ENCODE data around the gene GHR.

Gene GHR

DNA sequence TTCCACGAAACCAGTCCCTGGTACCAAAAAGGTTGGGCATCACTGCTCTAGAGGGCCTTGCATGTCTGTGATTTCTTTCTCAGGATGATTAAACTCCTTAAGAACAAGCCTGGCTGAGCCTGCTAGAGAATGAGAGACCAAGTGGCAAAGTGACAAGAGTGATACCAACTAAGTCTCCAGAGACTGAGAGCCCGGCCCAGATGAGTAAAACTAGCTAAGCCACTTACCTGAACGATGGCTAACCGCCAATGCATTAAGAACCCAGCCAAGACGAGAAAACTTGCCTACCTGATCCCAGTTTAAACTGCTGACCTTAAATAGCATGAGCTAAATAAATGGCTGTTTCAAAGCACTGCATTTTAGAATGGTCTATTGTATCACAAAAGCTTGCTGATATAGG lies 327.8 kb downstream of the GHR start:
- Histone ChIP-seq H3K4me3 (ENCODE audit: low read length in 2 of 2) (no peak overlapping the region), H2BK120ac (ENCODE audit: low read depth, low read length) (no peak overlapping the region), H3K9ac (ENCODE audit: low read depth, low read length, poor library complexity) (no peak overlapping the region), H3K27me3 (ENCODE audit: control insufficient read depth in 3 of 3, insufficient read depth in 3 of 3, low read depth in 1 of 3, low read length in 3 of 3) (no peaks in the 10 kb centered on the region), H3K9me3 (replicated peaks in 1 of 2; ENCODE audit: control insufficient read depth in 2 of 2, insufficient read depth in 1 of 2, low read depth in 1 of 2, low read length in 2 of 2) (no peaks in the 10 kb centered on the region), H3K4me2 (ENCODE audit: insufficient read depth, low read length, poor library complexity, severe bottlenecking) (no peak overlapping the region), H3K4ac (ENCODE audit: low read length) (no peak overlapping the region), H2BK15ac (ENCODE audit: low read length) (no peak overlapping the region), H3K18ac (ENCODE audit: low read length) (no peak overlapping the region), H3K79me1 (ENCODE audit: low read depth, low read length) (no peaks in the 10 kb centered on the region), H2AFZ (ENCODE audit: low read length) (no peak overlapping the region), H2AK5ac (ENCODE audit: low read depth, low read length) (no peak overlapping the region), H3K27ac (replicated peaks; ENCODE audit: low read length) (no peak overlapping the region), H3K23ac (ENCODE audit: low read depth, low read length, poor library complexity) (no peak overlapping the region), H3K4me1 (ENCODE audit: control insufficient read depth in 2 of 2, insufficient read depth in 1 of 2, low read depth in 1 of 2, low read length in 2 of 2) (no peaks in the 10 kb centered on the region), H2BK5ac (ENCODE audit: low read length) (no peak overlapping the region), H3K14ac (ENCODE audit: low read length) (no peak overlapping the region), H4K8ac (ENCODE audit: low read depth, low read length) (no peak overlapping the region), H3K36me3 (replicated peaks in 1 of 2; ENCODE audit: control insufficient read depth in 2 of 2, insufficient read depth in 2 of 2, low read length in 2 of 2) (no peaks in the 10 kb centered on the region), H2BK12ac (ENCODE audit: low read length) (no peak overlapping the region), H4K91ac (ENCODE audit: low read depth, low read length, poor library complexity) (no peak overlapping the region)
- WGBS, 2 donors (ENCODE audit: extremely low coverage in 2 of 2, insufficient read length in 2 of 2, insufficient replicate concordance in 1 of 2) = no CpG with 5 or more reads among the region's 5 CpGs
- DNase-seq (ENCODE audit: low spot score) = no peak

GRCh38 chr5:42753099-42753498 lies 329.9 kb downstream of the GHR start:
- no peak for DNase-seq (ENCODE audit: low spot score)
- no peak overlapping the region for H2AFZ ChIP-seq (ENCODE audit: low read length)
- no peak overlapping the region for H3K4ac ChIP-seq (ENCODE audit: low read length)
- H2BK12ac ChIP-seq (ENCODE audit: low read length) = no peak overlapping the region
- no peaks in the 10 kb centered on the region for H3K79me1 ChIP-seq (ENCODE audit: low read depth, low read length)
- no peak overlapping the region for H4K8ac ChIP-seq (ENCODE audit: low read depth, low read length)
- no peak overlapping the region for H2BK5ac ChIP-seq (ENCODE audit: low read length)
- H4K91ac ChIP-seq (ENCODE audit: low read depth, low read length, poor library complexity) = no peak overlapping the region
- H3K9ac ChIP-seq (ENCODE audit: low read depth, low read length, poor library complexity) = no peak overlapping the region
- no peak overlapping the region for H3K23ac ChIP-seq (ENCODE audit: low read depth, low read length, poor library complexity)
- H3K27me3 ChIP-seq (ENCODE audit: control insufficient read depth in 3 of 3, insufficient read depth in 3 of 3, low read depth in 1 of 3, low read length in 3 of 3) = no peaks in the 10 kb centered on the region
- H3K4me1 ChIP-seq (ENCODE audit: control insufficient read depth in 2 of 2, insufficient read depth in 1 of 2, low read depth in 1 of 2, low read length in 2 of 2) = peaks cover 0 to 4% of the 10 kb centered on the region in 2 donors
- no peaks in the 10 kb centered on the region for H3K36me3 ChIP-seq (replicated peaks in 1 of 2; ENCODE audit: control insufficient read depth in 2 of 2, insufficient read depth in 2 of 2, low read length in 2 of 2)
- H2BK15ac ChIP-seq (ENCODE audit: low read length) = no peak overlapping the region
- no peak overlapping the region for H3K4me2 ChIP-seq (ENCODE audit: insufficient read depth, low read length, poor library complexity, severe bottlenecking)
- no CpG with 5 or more reads among the region's 3 CpGs for WGBS, 2 donors (ENCODE audit: extremely low coverage in 2 of 2, insufficient read length in 2 of 2, insufficient replicate concordance in 1 of 2)
- no peak overlapping the region for H2BK120ac ChIP-seq (ENCODE audit: low read depth, low read length)
- no peak overlapping the region for H3K27ac ChIP-seq (replicated peaks; ENCODE audit: low read length)
- H2AK5ac ChIP-seq (ENCODE audit: low read depth, low read length) = no peak overlapping the region
- no peak overlapping the region for H3K4me3 ChIP-seq (ENCODE audit: low read length in 2 of 2)
- H3K9me3 ChIP-seq (replicated peaks in 1 of 2; ENCODE audit: control insufficient read depth in 2 of 2, insufficient read depth in 1 of 2, low read depth in 1 of 2, low read length in 2 of 2) = no peaks in the 10 kb centered on the region
- H3K14ac ChIP-seq (ENCODE audit: low read length) = no peak overlapping the region
- H3K18ac ChIP-seq (ENCODE audit: low read length) = no peak overlapping the region

DNA sequence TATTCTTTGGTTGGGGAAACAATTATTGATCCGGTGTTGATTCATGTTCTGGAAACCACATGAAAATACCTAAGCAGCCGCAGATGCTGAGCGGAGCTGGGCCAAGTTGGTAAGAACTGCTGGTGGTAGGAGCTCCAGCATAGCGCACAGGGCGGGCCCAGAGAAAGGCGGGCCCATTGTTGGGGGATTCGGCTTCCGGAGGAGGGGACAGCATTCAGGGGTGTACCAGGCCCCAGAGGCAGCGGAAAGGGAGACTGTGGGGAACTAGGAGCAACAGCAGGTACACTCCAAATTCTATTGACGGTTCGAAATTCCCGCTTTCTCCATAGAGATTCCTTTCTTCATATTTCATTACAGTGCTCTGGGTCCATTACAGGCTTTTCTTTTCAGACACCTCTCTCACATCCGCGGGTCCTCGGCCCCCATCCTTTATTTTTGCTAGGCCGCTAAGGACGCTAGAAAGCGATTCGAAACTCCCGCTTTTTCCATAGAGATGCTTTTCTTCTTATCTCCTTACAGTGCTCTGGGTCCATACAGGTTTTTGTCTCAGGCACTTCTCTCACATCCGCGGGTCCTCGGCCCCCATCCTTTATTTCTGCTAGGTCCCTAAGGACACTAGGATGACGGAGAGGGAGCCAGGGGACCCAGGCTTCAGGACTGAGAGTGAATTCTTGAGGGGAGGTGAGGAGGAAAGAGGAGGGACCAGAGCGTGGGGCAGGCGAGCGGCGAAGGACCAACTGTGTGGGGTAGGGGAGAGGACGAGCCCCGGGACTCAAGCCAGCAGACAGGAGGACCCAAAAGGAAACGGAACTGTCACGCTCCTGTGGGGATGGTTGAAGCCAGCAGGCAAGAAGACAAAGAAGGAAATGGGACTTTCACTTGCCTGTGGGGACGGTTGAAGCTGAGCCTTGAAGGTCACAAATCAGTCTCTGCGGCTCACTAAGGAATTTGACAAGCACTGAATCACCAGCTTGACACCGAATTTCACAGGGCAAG lies 333.7 kb downstream of the GHR start, which contains the start of gene CCDC152:
TSS of gene CCDC152 (plus strand) at position 213 of the 996 bp plus-strand sequence. CDS start 2,304 bp downstream, outside the sequence.
- Histone ChIP-seq H4K91ac (ENCODE audit: low read depth, low read length, poor library complexity) (no peak within 1 kb of the TSS), H3K18ac (ENCODE audit: low read length) (peak within 1 kb of the TSS; percentile 29), H3K27ac (replicated peaks; ENCODE audit: low read length) (peak within 1 kb of the TSS; percentile 12), H2AK5ac (ENCODE audit: low read depth, low read length) (no peak within 1 kb of the TSS), H3K4me1 (ENCODE audit: control insufficient read depth in 2 of 2, insufficient read depth in 1 of 2, low read depth in 1 of 2, low read length in 2 of 2) (peaks cover 0 to 4% of the 10 kb centered on the region in 2 donors), H2BK15ac (ENCODE audit: low read length) (no peak within 1 kb of the TSS), H3K14ac (ENCODE audit: low read length) (no peak within 1 kb of the TSS), H2AFZ (ENCODE audit: low read length) (peak within 1 kb of the TSS; percentile 59), H3K4me2 (ENCODE audit: insufficient read depth, low read length, poor library complexity, severe bottlenecking) (peak within 1 kb of the TSS; percentile 32), H3K79me1 (ENCODE audit: low read depth, low read length) (no peaks in the 10 kb centered on the region), H3K27me3 (ENCODE audit: control insufficient read depth in 3 of 3, insufficient read depth in 3 of 3, low read depth in 1 of 3, low read length in 3 of 3) (no peaks in the 10 kb centered on the region), H3K4me3 (ENCODE audit: low read length in 2 of 2) (peak within 1 kb of the TSS; percentile 40 to 75), H3K36me3 (replicated peaks in 1 of 2; ENCODE audit: control insufficient read depth in 2 of 2, insufficient read depth in 2 of 2, low read length in 2 of 2) (no peaks in the 10 kb centered on the region), H2BK120ac (ENCODE audit: low read depth, low read length) (no peak within 1 kb of the TSS), H4K8ac (ENCODE audit: low read depth, low read length) (no peak within 1 kb of the TSS), H3K9me3 (replicated peaks in 1 of 2; ENCODE audit: control insufficient read depth in 2 of 2, insufficient read depth in 1 of 2, low read depth in 1 of 2, low read length in 2 of 2) (no peaks in the 10 kb centered on the region), H2BK5ac (ENCODE audit: low read length) (no peak within 1 kb of the TSS), H3K4ac (ENCODE audit: low read length) (no peak within 1 kb of the TSS), H3K23ac (ENCODE audit: low read depth, low read length, poor library complexity) (peak within 1 kb of the TSS; percentile 34), H3K9ac (ENCODE audit: low read depth, low read length, poor library complexity) (peak within 1 kb of the TSS; percentile 70), H2BK12ac (ENCODE audit: low read length) (no peak within 1 kb of the TSS)
- no CpG with 5 or more reads among the region's 35 CpGs for WGBS, 2 donors (ENCODE audit: extremely low coverage in 2 of 2, insufficient read length in 2 of 2, insufficient replicate concordance in 1 of 2)
- DNase-seq (ENCODE audit: low spot score) = peak; percentile 27

GRCh38 chr5:42759456-42759855 lies 336.2 kb downstream of the GHR start:
- H3K79me1 ChIP-seq (ENCODE audit: low read depth, low read length) = no peaks in the 10 kb centered on the region
- no peak for DNase-seq (ENCODE audit: low spot score)
- H4K8ac ChIP-seq (ENCODE audit: low read depth, low read length) = no peak overlapping the region
- no peak overlapping the region for H2BK120ac ChIP-seq (ENCODE audit: low read depth, low read length)
- no peak overlapping the region for H2BK15ac ChIP-seq (ENCODE audit: low read length)
- no peak overlapping the region for H3K14ac ChIP-seq (ENCODE audit: low read length)
- no peak overlapping the region for H3K18ac ChIP-seq (ENCODE audit: low read length)
- H2AK5ac ChIP-seq (ENCODE audit: low read depth, low read length) = no peak overlapping the region
- WGBS, 2 donors (ENCODE audit: extremely low coverage in 2 of 2, insufficient read length in 2 of 2, insufficient replicate concordance in 1 of 2) = no CpG with 5 or more reads among the region's 2 CpGs
- no peak overlapping the region for H3K27ac ChIP-seq (replicated peaks; ENCODE audit: low read length)
- no peak overlapping the region for H4K91ac ChIP-seq (ENCODE audit: low read depth, low read length, poor library complexity)
- H2BK5ac ChIP-seq (ENCODE audit: low read length) = no peak overlapping the region
- H3K4ac ChIP-seq (ENCODE audit: low read length) = no peak overlapping the region
- H3K23ac ChIP-seq (ENCODE audit: low read depth, low read length, poor library complexity) = no peak overlapping the region
- H3K4me3 ChIP-seq (ENCODE audit: low read length in 2 of 2) = no peak overlapping the region
- no peaks in the 10 kb centered on the region for H3K36me3 ChIP-seq (replicated peaks in 1 of 2; ENCODE audit: control insufficient read depth in 2 of 2, insufficient read depth in 2 of 2, low read length in 2 of 2)
- no peak overlapping the region for H2BK12ac ChIP-seq (ENCODE audit: low read length)
- H3K9me3 ChIP-seq (replicated peaks in 1 of 2; ENCODE audit: control insufficient read depth in 2 of 2, insufficient read depth in 1 of 2, low read depth in 1 of 2, low read length in 2 of 2) = no peaks in the 10 kb centered on the region
- H3K9ac ChIP-seq (ENCODE audit: low read depth, low read length, poor library complexity) = no peak overlapping the region
- no peak overlapping the region for H3K4me2 ChIP-seq (ENCODE audit: insufficient read depth, low read length, poor library complexity, severe bottlenecking)
- H3K27me3 ChIP-seq (ENCODE audit: control insufficient read depth in 3 of 3, insufficient read depth in 3 of 3, low read depth in 1 of 3, low read length in 3 of 3) = no peaks in the 10 kb centered on the region
- H2AFZ ChIP-seq (ENCODE audit: low read length) = no peak overlapping the region
- H3K4me1 ChIP-seq (ENCODE audit: control insufficient read depth in 2 of 2, insufficient read depth in 1 of 2, low read depth in 1 of 2, low read length in 2 of 2) = peaks cover 0 to 4% of the 10 kb centered on the region in 2 donors
